ENCODE measurements around the gene ALDH3A2.

ALDH3A2 gene

GRCh38 chr17:19613979-19614378, 34.6 kb upstream of the ALDH3A2 start:
- DNase-seq, result no peak
- H3K79me2 ChIP-seq (ENCODE audit: insufficient read depth, low read length), result no peaks in the 10 kb centered on the region
- TF ChIP-seq, protein P1, sequence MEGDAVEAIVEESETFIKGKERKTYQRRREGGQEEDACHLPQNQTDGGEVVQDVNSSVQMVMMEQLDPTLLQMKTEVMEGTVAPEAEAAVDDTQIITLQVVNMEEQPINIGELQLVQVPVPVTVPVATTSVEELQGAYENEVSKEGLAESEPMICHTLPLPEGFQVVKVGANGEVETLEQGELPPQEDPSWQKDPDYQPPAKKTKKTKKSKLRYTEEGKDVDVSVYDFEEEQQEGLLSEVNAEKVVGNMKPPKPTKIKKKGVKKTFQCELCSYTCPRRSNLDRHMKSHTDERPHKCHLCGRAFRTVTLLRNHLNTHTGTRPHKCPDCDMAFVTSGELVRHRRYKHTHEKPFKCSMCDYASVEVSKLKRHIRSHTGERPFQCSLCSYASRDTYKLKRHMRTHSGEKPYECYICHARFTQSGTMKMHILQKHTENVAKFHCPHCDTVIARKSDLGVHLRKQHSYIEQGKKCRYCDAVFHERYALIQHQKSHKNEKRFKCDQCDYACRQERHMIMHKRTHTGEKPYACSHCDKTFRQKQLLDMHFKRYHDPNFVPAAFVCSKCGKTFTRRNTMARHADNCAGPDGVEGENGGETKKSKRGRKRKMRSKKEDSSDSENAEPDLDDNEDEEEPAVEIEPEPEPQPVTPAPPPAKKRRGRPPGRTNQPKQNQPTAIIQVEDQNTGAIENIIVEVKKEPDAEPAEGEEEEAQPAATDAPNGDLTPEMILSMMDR (IDR thresholded peaks at IDR 0.05; ENCODE audit: borderline replicate concordance, extremely low read depth, low read length, poor library complexity, severe bottlenecking), result no peak
- TF ChIP-seq EZH2 (IDR thresholded peaks at IDR 0.05; ENCODE audit: borderline replicate concordance, low read depth, low read length, severe bottlenecking), result no peak
- no peaks in the 10 kb centered on the region for H3K36me3 ChIP-seq (ENCODE audit: insufficient read depth, low read length)
- ATAC-seq (ENCODE audit: insufficient read depth, low read depth), result no peak
- H3K27ac ChIP-seq (ENCODE audit: low read length), result no peak overlapping the region
- H3K4me2 ChIP-seq (ENCODE audit: insufficient read depth, low read length), result no peak overlapping the region
- H4K20me1 ChIP-seq (ENCODE audit: insufficient read depth, low read length), result no peaks in the 10 kb centered on the region
- peaks cover 5% of the 10 kb centered on the region for H3K27me3 ChIP-seq (ENCODE audit: insufficient read depth, low read length, poor library complexity)
- H3K9me3 ChIP-seq (ENCODE audit: insufficient read depth, low read length, severe bottlenecking), result peaks cover 11% of the 10 kb centered on the region
- H3K4me1 ChIP-seq (ENCODE audit: insufficient read depth, low read length), result no peaks in the 10 kb centered on the region
- H3K9ac ChIP-seq (ENCODE audit: low read depth, low read length), result no peak overlapping the region
- no peak overlapping the region for H2AFZ ChIP-seq (ENCODE audit: low read depth, low read length)
- H3K4me3 ChIP-seq (ENCODE audit: low read depth in 1 of 2, low read length in 2 of 2), result no peak overlapping the region

- Histone ChIP-seq H3K4me1 (ENCODE audit: insufficient read depth, low read length) (no peaks in the 10 kb centered on the region), H3K79me2 (ENCODE audit: insufficient read depth, low read length) (no peaks in the 10 kb centered on the region), H3K9ac (ENCODE audit: low read depth, low read length) (no peak overlapping the region), H3K36me3 (ENCODE audit: insufficient read depth, low read length) (no peaks in the 10 kb centered on the region), H3K4me3 (ENCODE audit: low read depth in 1 of 2, low read length in 2 of 2) (no peak overlapping the region), H3K27me3 (ENCODE audit: insufficient read depth, low read length, poor library complexity) (peaks cover 5% of the 10 kb centered on the region), H3K9me3 (ENCODE audit: insufficient read depth, low read length, severe bottlenecking) (peaks cover 17% of the 10 kb centered on the region), H3K4me2 (ENCODE audit: insufficient read depth, low read length) (no peak overlapping the region), H4K20me1 (ENCODE audit: insufficient read depth, low read length) (no peaks in the 10 kb centered on the region), H3K27ac (ENCODE audit: low read length) (no peak overlapping the region), H2AFZ (ENCODE audit: low read depth, low read length) (no peak overlapping the region)
- ATAC-seq (ENCODE audit: insufficient read depth, low read depth) (no peak), DNase-seq (no peak)
- no peak for TF ChIP-seq EZH2 (IDR thresholded peaks at IDR 0.05; ENCODE audit: borderline replicate concordance, low read depth, low read length, severe bottlenecking)
- TF ChIP-seq, protein P1 (IDR thresholded peaks at IDR 0.05; ENCODE audit: borderline replicate concordance, extremely low read depth, low read length, poor library complexity, severe bottlenecking), result no peak
These were observed 33.7 kb upstream of the ALDH3A2 start for GRCh38 chr17:19614900-19615299.

DNA sequence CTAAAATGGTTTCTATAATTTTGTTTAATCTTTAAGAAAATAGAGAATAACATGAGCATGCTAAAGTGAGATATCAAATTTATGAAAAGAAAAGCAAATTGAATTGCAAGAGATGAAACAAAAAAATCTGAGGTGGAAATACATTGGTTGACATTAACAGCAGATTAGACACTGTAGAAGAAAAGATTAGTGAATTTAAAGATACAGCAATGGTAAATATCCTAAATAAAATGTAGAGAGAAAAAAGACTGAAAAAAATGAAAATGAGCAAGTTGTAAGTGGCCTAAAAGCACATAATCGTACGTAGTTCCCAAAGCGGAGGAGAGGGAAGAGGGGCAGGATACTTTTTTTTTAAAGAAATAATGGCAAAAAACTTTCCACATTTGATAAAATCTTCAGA, 30.5 kb upstream of the ALDH3A2 start:
- H3K9me3 ChIP-seq (ENCODE audit: insufficient read depth, low read length, severe bottlenecking), result peaks cover 19% of the 10 kb centered on the region
- no peaks in the 10 kb centered on the region for H3K79me2 ChIP-seq (ENCODE audit: insufficient read depth, low read length)
- H3K36me3 ChIP-seq (ENCODE audit: insufficient read depth, low read length), result no peaks in the 10 kb centered on the region
- H2AFZ ChIP-seq (ENCODE audit: low read depth, low read length), result no peak overlapping the region
- H3K27ac ChIP-seq (ENCODE audit: low read length), result no peak overlapping the region
- no peak overlapping the region for H3K4me3 ChIP-seq (ENCODE audit: low read depth in 1 of 2, low read length in 2 of 2)
- DNase-seq, result no peak
- H3K9ac ChIP-seq (ENCODE audit: low read depth, low read length), result no peak overlapping the region
- TF ChIP-seq, protein P1 (IDR thresholded peaks at IDR 0.05; ENCODE audit: borderline replicate concordance, extremely low read depth, low read length, poor library complexity, severe bottlenecking), result no peak
- no peak for TF ChIP-seq EZH2 (IDR thresholded peaks at IDR 0.05; ENCODE audit: borderline replicate concordance, low read depth, low read length, severe bottlenecking)
- no peak overlapping the region for H3K4me2 ChIP-seq (ENCODE audit: insufficient read depth, low read length)
- no peaks in the 10 kb centered on the region for H3K27me3 ChIP-seq (ENCODE audit: insufficient read depth, low read length, poor library complexity)
- no peaks in the 10 kb centered on the region for H3K4me1 ChIP-seq (ENCODE audit: insufficient read depth, low read length)
- no peaks in the 10 kb centered on the region for H4K20me1 ChIP-seq (ENCODE audit: insufficient read depth, low read length)
- ATAC-seq (ENCODE audit: insufficient read depth, low read depth), result no peak

Measured in DND-41 (cell line).